ENCODE data around the gene ADA. TPM values are rescaled to one million over a fixed set of nuclear protein-coding genes. Genes with fewer than 3 reads are reported as not detected.

ADA gene
- total RNA-seq, 1 donor from 2014 or later = 67.5 TPM

DNA sequence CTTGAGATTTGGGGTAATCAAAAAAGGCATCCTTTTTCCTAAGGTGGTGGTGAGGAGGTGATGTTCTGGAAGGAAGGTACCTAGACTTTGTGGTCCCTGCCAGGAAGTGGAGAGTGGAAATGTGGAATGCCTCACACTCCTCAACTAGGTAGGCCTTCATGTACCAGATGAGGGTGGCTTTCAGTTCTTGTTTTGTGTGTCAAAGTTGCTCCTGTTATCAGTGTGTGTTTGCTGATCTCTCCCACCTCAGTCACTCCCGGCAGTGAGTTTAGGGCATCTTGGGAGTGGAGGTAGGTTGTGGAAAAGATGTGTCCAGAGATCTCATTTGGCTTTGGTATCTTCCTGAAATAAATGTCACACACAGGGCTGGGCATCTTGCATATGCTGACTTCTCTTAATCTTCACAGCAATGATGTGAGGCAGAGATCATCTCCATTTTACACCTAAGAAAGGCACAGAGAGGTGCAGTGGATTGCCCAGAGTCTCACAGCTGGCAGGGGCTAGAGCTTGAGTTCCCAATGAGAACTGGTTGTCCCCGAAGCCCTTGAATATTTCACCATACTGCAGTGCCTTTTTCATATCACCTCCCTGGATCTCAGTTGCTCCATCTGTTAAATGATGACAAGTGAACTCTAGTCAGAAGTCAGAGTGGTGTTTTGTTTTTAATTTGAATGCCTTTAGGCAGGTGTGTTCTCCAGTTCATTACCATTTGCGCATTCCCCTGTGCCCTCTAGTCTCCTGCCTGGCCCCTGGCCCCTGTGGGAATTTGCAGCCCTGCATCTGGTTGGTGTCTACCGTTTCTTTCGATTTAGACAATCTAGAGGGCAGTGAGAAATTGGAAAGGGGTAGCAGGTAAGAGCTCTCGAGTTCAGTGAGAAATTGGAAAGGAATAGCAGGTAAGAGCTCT lies 66.2 kb downstream of the ADA start:
- H3K4me2 ChIP-seq (ENCODE audit: low read length) = no peak overlapping the region
- no peak overlapping the region for H3K27ac Mint-ChIP-seq (ENCODE audit: unreplicated experiment)
- H3K36me3 ChIP-seq (ENCODE audit: insufficient read depth, low read length) = no peaks in the 10 kb centered on the region
- peaks cover 8% of the 10 kb centered on the region for H3K36me3 Mint-ChIP-seq (ENCODE audit: low read depth, unreplicated experiment)
- DNase-seq (ENCODE audit: low read depth) = no peak
- no peaks in the 10 kb centered on the region for H3K9me3 Mint-ChIP-seq (ENCODE audit: unreplicated experiment)
- H3K4me3 Mint-ChIP-seq (ENCODE audit: unreplicated experiment) = peak overlapping the region; percentile 40
- peaks cover 25% of the 10 kb centered on the region for H3K4me1 Mint-ChIP-seq (ENCODE audit: low read depth, unreplicated experiment)
- H2AFZ ChIP-seq (ENCODE audit: low read depth, low read length) = no peak overlapping the region
- no peak for FAIRE-seq
- H3K79me2 ChIP-seq (ENCODE audit: insufficient read depth, low read length) = peaks cover 5% of the 10 kb centered on the region
- peaks cover 25% of the 10 kb centered on the region for H3K4me1 ChIP-seq (ENCODE audit: insufficient read depth, low read length)
- TF ChIP-seq, protein P1, sequence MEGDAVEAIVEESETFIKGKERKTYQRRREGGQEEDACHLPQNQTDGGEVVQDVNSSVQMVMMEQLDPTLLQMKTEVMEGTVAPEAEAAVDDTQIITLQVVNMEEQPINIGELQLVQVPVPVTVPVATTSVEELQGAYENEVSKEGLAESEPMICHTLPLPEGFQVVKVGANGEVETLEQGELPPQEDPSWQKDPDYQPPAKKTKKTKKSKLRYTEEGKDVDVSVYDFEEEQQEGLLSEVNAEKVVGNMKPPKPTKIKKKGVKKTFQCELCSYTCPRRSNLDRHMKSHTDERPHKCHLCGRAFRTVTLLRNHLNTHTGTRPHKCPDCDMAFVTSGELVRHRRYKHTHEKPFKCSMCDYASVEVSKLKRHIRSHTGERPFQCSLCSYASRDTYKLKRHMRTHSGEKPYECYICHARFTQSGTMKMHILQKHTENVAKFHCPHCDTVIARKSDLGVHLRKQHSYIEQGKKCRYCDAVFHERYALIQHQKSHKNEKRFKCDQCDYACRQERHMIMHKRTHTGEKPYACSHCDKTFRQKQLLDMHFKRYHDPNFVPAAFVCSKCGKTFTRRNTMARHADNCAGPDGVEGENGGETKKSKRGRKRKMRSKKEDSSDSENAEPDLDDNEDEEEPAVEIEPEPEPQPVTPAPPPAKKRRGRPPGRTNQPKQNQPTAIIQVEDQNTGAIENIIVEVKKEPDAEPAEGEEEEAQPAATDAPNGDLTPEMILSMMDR (IDR thresholded peaks at IDR 0.05; ENCODE audit: insufficient read depth, low read depth, low read length) = no peak
- no peak for TF ChIP-seq EZH2 (IDR thresholded peaks at IDR 0.05; ENCODE audit: insufficient read depth, low read length)
- no peaks in the 10 kb centered on the region for H3K27me3 Mint-ChIP-seq (ENCODE audit: low read depth, unreplicated experiment)
- H3K9me3 ChIP-seq (ENCODE audit: insufficient read depth, low read depth, low read length) = no peaks in the 10 kb centered on the region
- H3K4me3 ChIP-seq (ENCODE audit: insufficient read depth, low read depth, low read length) = no peak overlapping the region
- no peak overlapping the region for H3K27ac ChIP-seq (ENCODE audit: low read depth, low read length)
- H3K27me3 ChIP-seq (ENCODE audit: insufficient read depth, low read length) = no peaks in the 10 kb centered on the region
- no peak overlapping the region for H3K9ac ChIP-seq (ENCODE audit: low read length)
- H4K20me1 ChIP-seq (ENCODE audit: insufficient read depth, low read length) = no peaks in the 10 kb centered on the region

DNA sequence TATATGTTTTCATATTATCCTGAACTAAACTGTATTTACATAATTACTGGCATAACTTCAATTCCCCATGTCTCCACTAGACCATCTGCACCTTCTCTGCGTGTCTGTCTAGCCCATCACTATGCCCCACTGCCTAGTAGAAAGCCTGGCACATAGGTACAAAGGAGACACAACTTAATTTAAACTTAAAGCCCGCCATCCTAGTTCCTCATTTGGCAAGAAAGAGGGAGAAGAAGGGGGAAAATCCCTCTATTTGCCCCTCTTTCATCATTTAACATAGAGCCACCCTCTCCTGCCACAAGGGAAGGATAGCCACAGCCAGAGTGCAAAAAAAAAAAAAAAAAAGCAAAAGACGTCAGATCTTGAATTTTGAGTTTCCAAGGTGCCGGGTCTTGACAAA lies 67.3 kb downstream of the ADA start:
- Histone ChIP-seq H3K79me2 (ENCODE audit: insufficient read depth, low read length) (peaks cover 5% of the 10 kb centered on the region), H3K27me3 (ENCODE audit: insufficient read depth, low read length) (no peaks in the 10 kb centered on the region), H3K4me1 (ENCODE audit: insufficient read depth, low read length) (peaks cover 23% of the 10 kb centered on the region), H3K9ac (ENCODE audit: low read length) (no peak overlapping the region), H3K4me2 (ENCODE audit: low read length) (no peak overlapping the region), H3K36me3 (ENCODE audit: insufficient read depth, low read length) (no peaks in the 10 kb centered on the region), H3K9me3 (ENCODE audit: insufficient read depth, low read depth, low read length) (no peaks in the 10 kb centered on the region), H4K20me1 (ENCODE audit: insufficient read depth, low read length) (no peaks in the 10 kb centered on the region), H3K27ac (ENCODE audit: low read depth, low read length) (no peak overlapping the region), H3K4me3 (ENCODE audit: insufficient read depth, low read depth, low read length) (no peak overlapping the region), H2AFZ (ENCODE audit: low read depth, low read length) (no peak overlapping the region)
- no peak for DNase-seq (ENCODE audit: low read depth)
- TF ChIP-seq EZH2 (IDR thresholded peaks at IDR 0.05; ENCODE audit: insufficient read depth, low read length) = no peak
- TF ChIP-seq, protein P1 (IDR thresholded peaks at IDR 0.05; ENCODE audit: insufficient read depth, low read depth, low read length) = no peak
- FAIRE-seq = no peak
- H3K9me3 Mint-ChIP-seq (ENCODE audit: unreplicated experiment) = no peaks in the 10 kb centered on the region
- peak overlapping the region; percentile 63 for H3K4me3 Mint-ChIP-seq (ENCODE audit: unreplicated experiment)
- peaks cover 21% of the 10 kb centered on the region for H3K4me1 Mint-ChIP-seq (ENCODE audit: low read depth, unreplicated experiment)
- H3K36me3 Mint-ChIP-seq (ENCODE audit: low read depth, unreplicated experiment) = peaks cover 6% of the 10 kb centered on the region
- H3K27ac Mint-ChIP-seq (ENCODE audit: unreplicated experiment) = no peak overlapping the region
- no peaks in the 10 kb centered on the region for H3K27me3 Mint-ChIP-seq (ENCODE audit: low read depth, unreplicated experiment)

DNA sequence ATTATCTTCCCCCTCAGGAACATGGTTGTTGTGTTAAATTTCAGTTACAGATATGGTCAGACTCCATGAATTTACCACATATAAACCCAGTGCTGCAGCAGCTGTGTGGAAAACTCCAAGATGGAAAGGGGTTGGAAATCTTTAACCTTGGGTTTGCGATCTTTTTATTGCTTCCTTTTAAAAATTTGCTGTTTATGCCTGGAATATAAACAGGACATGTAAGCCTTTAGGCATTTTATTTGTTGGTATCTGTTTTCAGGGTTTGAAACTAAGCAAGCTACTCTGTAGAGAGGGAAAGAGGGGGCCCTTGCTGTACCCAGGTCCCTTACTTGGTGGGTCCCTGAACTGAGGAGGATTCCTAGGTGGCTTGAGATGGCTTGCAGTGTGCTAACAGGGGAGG lies 68.3 kb downstream of the ADA start:
- Histone ChIP-seq H2AFZ (ENCODE audit: low read depth, low read length) (no peak overlapping the region), H3K4me2 (ENCODE audit: low read length) (peak overlapping the region; percentile 78), H3K79me2 (ENCODE audit: insufficient read depth, low read length) (peaks cover 5% of the 10 kb centered on the region), H3K4me3 (ENCODE audit: insufficient read depth, low read depth, low read length) (no peak overlapping the region), H4K20me1 (ENCODE audit: insufficient read depth, low read length) (no peaks in the 10 kb centered on the region), H3K36me3 (ENCODE audit: insufficient read depth, low read length) (no peaks in the 10 kb centered on the region), H3K9me3 (ENCODE audit: insufficient read depth, low read depth, low read length) (no peaks in the 10 kb centered on the region), H3K4me1 (ENCODE audit: insufficient read depth, low read length) (peaks cover 24% of the 10 kb centered on the region), H3K9ac (ENCODE audit: low read length) (peak overlapping the region; percentile 69), H3K27ac (ENCODE audit: low read depth, low read length) (no peak overlapping the region), H3K27me3 (ENCODE audit: insufficient read depth, low read length) (no peaks in the 10 kb centered on the region)
- TF ChIP-seq, protein P1 (IDR thresholded peaks at IDR 0.05; ENCODE audit: insufficient read depth, low read depth, low read length) = no peak
- no peak for TF ChIP-seq EZH2 (IDR thresholded peaks at IDR 0.05; ENCODE audit: insufficient read depth, low read length)
- Mint-ChIP-seq H3K9me3 (ENCODE audit: unreplicated experiment) (peaks cover 3% of the 10 kb centered on the region), H3K4me1 (ENCODE audit: low read depth, unreplicated experiment) (peaks cover 21% of the 10 kb centered on the region), H3K27me3 (ENCODE audit: low read depth, unreplicated experiment) (no peaks in the 10 kb centered on the region), H3K27ac (ENCODE audit: unreplicated experiment) (peak overlapping the region; percentile 55), H3K36me3 (ENCODE audit: low read depth, unreplicated experiment) (peaks cover 8% of the 10 kb centered on the region), H3K4me3 (ENCODE audit: unreplicated experiment) (peak overlapping the region; percentile 63)
- DNase-seq (ENCODE audit: low read depth) (no peak), FAIRE-seq (no peak)
